GM23248 (cell line): ENCODE measurements around the gene CRELD2.

ENCODE experiments used
- EZH2 ChIP-seq: fragments of 200-600 bp; sonication (generic); IDR thresholded peaks from 2 replicates; pipeline ENCODE4 v1.6.1; 2018; ENCODE audit warnings: antibody characterized with exemption, mild to moderate bottlenecking; ENCODE audit not compliant: insufficient read depth, poor library complexity, severe bottlenecking
- EZH2phosphoT487 ChIP-seq: fragments of 200-600 bp; sonication (generic); IDR thresholded peaks from 2 replicates; pipeline ENCODE4 v1.6.1; 2018; ENCODE audit warnings: antibody characterized with exemption, moderate library complexity, mild to moderate bottlenecking, low read depth; ENCODE audit not compliant: insufficient read depth

- TF ChIP-seq EZH2 (no peak), EZH2phosphoT487 (no peak)
These were observed 34.4 kb upstream of the CRELD2 start for GRCh38 chr22:49884075-49884474.
